SKM-1 (cell line): Measurements from ENCODE around the gene LIX1.
A peak's percentile ranks its signal among the peaks of the same experiment; 100 is the strongest.
"Not testable (repeated sequence)": the region's sequence is repeated elsewhere in the genome, so short reads cannot be mapped to it uniquely, and the experiment has no call there.

Source experiments
- DNase-seq: peaks from one replicate; lab custom pipeline; 2025; ENCODE audit not compliant: unreplicated experiment; lab: John Stamatoyannopoulos, UW

The LIX1 gene

DNA sequence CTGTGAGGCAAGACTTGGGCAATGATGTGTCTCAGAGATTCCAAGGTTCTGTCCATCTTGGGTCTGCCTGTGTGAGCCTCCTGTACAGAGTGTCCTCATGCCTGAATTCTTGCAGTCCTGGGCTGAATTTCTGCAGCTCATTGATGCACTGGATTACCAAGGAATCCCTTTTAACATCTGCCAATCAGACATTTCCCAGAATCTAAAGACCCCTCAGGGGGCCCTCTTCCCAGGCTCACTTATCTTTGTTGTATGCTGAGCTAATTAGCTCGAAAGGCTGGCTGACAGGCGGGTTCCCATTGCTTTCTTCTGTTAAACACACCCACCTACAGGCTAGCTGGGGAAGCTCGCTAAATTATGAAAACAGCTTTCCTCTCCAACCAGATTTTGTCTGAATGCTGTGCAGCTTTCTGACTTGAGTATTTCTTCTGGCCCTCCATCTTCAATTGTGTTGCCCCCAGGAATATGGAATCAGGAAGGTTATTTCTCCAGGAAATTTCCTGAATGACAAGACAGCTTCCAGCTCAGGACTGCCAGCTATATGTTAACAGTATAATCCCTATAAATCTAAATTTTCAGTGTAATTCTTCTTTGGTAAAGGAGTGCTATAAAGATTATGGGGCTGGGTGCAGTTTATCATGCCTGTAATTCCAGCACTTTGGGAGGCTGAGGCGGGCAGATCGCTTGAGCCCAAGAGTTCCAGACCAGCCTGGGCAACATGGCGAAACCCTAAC is at the start of gene LIX1:
LIX1 (minus strand) TSS at position 91 of the 734 bp plus-strand sequence; CDS start at position 56, 35 bp downstream.
- DNase-seq = peak; percentile 41

DNA sequence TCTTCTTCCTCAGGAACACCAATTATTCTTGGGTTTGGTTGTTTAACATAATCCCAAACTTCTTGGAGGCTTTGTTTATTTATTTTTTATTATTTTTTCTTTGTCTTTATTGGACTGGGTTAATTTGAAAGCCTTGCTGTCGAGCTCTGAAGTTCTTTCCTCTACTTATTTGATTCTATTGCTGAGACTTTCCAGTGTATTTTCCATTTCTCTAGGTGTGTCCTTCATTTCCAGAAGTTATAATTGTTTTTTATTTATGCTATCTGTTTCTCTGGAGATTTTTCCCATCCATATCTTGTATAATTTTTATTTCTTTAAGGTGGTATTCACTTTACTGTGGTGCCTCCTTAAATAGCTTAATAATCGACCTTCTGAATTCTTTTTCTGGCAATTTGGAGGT is 49.5 kb upstream of the LIX1 start:
- DNase-seq = no peak

DNA sequence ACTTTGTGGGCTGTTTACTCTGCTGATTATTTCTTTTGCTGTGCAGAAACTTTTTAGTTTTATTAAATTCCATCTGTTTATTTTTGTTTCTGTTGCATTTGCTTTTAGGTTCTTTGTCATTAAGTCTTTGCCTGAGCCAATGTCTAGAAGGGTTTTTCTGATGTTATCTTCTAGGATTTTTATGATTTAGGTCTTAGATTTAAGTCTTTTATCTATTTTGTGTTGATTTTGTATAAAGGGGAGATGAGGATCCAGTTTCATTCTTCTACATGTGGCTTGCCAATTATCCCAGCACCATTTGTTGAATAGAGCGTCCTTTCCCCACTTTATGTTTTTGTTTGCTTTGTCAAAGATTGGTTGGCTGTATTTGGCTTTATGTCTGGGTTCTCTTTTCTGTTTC is 47.1 kb upstream of the LIX1 start:
- DNase-seq = not testable (repeated sequence)

DNA sequence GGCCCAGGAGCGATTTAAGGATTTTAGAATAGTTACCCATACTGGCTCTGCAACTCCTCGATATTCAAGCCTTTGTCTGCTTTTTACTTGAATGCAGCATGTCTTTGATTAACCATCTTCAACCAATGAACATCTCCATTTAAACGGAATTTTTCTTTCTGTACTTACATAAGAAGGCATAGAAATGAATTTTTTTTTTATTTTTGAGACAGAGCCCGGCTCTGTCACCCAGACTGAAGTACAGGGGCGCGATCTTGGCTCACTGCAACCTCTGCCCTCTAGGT is 41.5 kb upstream of the LIX1 start:
- DNase-seq = no peak

DNA sequence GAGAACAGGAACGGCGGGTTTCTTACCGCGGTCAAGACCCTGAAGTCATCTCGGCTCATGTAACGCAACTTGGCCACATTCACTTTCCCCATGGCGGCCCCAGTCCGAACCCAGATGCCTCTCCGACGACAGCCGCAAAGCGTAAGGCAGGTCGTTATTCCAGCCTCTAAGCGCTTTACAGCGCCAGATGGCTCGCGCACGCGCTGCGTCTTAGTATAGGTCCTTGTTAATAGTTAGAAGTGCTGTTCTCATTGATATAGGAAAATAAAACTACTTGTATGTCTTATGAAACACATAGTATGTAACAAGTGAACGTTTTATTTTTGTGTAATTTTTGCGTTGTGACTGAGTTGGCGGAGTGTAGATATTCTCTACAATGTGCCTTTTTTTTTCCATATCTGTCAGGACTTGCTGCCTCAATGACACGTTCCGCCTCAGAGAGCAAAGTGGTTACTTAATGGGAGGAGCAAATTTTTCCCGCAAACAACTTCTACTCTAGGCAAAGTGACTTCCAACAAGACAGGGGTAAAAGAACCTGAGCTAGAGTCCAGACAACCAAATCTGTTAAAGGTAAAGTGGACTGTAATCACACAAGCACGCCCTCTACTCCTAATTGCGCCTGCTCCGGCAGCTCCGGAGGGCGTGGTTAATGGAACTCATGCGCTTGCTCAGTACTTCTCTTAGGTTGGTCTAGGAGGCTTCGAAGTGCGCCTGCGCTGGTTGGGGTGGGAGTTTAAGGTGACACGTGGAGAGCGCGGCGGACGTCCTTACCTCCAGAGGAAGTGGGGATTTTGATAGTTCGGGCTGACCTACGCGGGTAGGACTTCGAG is 40.9 kb upstream of the LIX1 start, which contains the start of gene RIOK2:
RIOK2 (minus strand) TSS at position 148 of the 830 bp plus-strand sequence; CDS start at position 92, 56 bp downstream.
- DNase-seq = peak; percentile 90

DNA sequence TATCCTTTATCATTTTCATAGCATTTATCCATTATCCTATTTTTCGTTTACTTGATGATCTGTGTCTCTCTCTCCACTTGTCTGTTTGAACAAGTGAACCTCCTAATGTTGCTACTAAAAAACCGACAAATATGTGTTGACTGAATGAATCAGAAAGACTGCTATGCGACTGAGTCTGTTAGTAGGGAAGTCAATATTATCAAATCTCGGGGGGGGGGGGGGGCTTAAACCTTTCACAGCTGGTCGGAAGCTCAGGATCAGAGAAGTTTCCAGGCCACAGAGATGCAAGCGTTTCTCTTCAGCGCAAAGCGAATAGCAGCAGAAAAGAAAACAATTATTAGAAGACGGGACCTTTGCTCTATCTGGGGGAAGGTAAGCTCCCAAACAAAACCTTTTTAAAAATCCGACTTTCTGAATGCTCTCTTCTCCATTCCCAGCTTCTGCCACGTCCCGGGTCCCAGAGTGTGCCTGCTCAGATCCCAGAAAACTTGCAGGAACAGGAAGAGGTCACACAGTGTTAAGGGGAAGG is 40.2 kb upstream of the LIX1 start:
- no peak for DNase-seq

DNA sequence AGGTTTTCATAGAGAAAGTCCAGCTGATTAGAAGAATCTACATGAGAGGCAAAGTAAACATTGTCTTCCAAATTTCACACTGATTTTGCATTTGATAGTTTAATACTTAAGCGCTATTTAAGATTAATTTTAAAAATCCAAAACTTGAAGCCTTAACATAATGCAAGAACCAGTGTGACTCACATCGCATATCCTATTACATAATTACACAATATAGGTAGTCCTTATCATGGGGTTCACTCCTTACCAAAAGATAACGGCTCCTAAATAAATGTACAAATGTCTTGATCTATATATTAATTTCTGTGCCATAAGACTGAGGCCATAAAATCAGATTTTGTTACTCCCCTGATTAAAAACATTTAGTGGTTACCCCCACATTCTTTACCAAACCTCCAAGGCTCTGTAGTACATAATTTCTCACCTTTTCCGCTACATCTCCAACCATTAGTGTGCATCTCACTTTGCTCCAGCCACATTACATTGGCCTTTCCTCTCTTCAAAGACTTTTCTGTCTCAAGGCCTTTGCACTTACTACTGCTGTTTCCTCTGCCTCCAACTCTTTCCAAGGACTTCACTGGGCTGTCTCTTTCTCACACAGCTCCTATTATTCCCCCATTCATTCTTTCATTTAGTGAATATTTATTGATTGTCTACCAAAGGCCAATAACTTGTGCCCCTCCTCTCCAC is 39.6 kb upstream of the LIX1 start:
- no peak for DNase-seq

DNA sequence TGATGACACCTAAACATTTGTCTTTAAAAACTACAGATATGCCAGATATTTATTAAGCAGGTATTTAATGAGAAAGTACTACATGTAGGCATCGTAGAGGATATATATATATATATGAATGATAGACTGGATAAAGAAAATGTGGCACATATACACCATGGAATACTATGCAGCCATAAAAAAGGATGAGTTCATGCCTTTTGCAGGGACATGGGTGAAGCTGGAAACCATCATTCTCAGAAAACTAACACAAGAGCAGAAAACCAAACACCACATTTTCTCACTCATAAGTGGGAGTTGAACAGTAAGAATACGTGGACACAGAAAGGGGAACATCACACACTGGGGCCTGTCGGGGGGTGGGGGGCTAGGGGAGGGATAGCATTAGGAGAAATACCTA is 37.0 kb upstream of the LIX1 start:
- DNase-seq = not testable (repeated sequence)

DNA sequence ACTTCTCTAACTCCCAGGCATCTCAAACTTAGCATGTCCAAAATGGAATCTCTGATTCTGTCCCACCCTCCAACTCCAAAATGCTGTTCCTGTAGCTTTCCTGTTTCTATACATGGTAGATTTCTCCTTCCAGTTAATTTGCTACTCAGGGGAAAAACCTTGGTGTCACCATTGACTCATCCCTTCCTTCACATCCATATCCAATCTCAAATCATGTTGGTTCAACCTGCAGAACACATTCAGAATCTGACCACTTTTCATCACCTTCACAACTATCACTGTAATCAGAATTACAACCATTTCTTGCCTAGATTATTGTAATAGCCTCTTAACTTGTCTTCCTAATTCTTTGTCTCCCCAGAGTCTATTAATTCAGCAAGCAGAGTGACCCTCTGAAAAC is 29.8 kb upstream of the LIX1 start:
- no peak for DNase-seq

DNA sequence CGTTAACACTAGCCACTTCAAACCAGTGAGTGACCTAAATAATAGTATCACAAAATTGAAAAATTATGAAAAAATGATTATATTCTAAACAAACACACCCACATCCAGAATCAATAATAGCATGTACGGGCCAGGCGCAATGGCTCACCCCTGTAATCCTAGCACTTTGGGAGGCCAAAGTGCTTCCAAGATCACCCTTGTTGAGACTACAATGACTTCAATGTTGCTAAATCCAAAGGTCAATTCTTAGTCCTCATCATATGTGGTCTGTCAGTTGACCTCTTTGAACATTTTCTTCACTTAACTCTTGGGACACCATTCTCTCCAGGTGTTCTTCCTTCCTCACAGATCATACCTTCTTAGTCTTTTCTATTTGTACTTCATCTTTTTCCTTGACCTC is 29.3 kb upstream of the LIX1 start:
- no peak for DNase-seq

DNA sequence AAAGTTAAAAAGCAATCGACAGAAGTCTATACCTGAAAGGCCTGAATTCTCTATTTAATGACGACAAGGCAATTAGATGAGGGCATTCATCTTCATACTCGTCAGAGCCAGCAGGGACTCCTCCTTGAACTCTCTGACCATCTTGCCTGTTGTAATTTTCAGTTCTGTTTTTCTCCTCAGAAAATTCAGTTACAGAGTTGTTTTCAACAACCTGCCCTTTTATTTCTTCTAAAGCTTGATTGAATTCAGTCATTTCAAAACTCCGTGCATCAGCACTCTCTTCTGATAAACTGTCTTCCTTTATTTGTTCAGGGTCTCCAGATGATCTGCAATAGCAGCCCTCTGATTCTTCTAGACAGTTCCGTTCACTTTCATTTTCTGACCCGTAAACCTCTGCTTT is 25.0 kb upstream of the LIX1 start:
- no peak for DNase-seq

DNA sequence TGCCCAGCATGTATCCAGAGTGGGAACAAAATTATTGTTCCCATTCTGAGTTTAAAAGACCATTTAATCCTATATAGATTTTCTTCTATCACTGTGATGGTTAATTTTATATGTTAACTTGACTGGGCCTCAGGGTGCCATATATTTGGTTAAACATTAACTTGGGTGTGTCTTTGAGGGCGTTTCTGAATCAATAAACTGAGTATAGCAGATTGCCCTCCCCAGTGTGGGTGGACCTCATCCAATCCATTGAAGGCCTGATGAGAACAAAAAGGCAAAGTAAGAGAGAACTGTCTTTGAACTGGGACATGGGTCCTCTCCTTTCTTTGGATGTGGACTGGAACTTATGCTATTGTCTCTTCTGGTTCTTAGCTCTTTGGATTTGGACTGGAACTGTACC is 23.3 kb upstream of the LIX1 start:
- no peak for DNase-seq

DNA sequence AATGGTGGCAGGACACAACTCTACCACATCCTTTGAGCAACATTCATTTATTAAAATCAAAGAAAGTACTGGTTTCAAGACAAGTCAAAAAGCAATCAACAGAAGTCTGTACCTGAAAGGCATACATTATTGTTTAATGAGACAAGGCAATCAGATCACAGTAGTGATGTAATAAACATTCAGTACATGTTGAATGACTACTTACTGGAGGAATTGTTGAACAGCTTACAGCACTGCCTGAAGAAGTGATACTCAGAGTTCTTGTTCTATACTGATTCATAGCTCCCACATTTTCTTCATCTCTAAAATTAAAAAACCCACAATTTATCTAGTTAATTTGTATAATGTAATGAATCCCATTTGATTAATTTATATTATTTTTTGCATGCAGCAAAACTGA is 22.4 kb upstream of the LIX1 start:
- DNase-seq = no peak

DNA sequence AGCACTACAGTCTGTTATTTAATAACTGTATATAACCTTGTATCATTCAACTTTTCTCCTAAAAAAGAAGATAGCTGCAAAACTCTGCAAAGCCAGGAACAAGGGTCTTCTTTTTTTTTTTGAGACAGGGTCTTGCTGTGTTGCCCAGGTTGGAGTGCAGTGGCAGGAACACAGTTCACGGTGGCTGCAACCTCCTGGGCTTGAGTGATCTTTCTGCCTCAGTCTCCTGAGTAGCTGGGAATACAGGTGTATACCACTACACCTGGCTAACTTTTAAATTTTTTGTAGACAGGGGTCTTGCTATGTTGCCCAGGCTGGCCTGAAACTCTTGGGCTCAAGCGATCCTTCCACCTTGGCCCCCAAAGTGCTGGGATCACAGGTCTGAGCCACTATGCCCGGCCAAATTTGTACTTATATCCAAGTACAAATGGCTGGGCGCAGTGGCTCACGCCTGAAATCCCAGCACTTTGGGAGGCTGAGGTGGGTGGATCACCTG is 21.4 kb upstream of the LIX1 start:
- DNase-seq = no peak

DNA sequence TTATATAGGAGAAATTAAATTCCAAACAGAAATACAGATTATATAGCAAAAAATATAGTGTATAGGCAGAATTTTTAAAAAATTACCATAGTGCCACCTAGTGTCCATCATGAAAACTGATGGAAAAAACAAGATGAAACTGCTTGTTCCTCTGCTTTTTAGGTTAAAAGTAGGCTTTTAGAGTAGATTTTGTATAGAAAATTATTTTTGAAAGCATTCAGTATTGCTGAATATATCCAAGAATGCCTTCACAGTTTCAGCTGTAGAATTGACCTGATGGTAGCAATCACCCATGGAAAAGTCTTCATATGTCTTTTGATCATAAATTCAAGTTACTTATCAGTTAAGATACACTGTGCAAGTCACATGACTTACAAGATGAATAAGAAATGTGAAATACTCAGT is 21.0 kb upstream of the LIX1 start:
- DNase-seq = peak; percentile 13

DNA sequence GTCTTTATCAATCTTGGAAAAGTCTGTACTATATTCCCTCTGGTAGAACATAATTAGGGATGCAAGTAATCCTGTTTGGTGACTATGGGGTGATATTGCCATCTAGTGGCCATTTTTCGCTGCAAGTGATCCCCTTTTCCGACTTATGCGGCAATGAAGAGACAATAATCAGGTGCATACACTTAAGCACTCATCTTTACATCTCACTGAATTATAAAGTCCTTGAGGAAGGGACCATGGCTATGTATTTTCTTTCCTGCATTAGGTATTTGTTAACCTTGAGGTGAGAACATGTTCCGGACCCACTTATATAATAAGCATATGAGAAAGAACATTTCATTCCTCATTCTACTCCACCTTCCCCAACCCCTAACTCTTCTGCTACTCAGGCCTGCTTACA is 19.6 kb upstream of the LIX1 start:
- peak; percentile 9 for DNase-seq

DNA sequence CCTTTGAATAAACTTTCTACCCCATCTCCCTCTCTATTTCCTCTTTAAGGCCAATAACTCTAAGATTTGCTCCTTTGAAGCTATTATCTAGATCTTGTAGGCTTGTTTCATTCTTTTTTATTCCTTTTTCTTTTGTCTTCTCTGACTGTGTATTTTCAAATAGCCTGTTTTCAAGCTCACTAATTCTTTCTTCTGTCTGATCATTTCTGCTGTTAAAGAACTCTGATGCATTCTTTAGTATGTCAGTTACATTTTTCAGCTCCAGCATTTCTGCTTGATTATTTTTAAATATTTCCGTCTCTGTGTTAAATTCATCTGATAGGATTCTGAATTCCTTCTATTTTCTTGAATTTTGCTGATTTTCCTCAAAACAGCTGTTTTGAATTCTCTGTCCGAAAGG is 15.3 kb upstream of the LIX1 start:
- no peak for DNase-seq

DNA sequence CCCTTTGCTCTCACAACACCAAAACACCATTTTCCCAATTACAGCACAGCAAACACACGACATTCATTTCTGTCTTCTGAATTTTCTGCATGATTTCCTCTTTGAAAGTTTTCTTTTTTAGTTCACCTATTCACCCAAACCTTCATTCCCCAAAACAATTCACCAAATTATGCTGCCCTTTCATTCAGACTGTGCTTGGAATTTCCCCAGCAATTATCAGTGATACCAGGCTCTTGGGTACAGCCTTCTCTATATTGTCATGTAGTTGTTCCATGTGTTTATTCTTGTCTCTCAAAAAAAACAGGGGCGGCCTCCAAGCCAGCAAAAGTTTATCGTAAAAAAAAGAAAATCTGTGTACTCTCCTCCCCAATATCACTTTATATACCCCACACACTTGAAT is 9.0 kb upstream of the LIX1 start:
- DNase-seq = no peak

DNA sequence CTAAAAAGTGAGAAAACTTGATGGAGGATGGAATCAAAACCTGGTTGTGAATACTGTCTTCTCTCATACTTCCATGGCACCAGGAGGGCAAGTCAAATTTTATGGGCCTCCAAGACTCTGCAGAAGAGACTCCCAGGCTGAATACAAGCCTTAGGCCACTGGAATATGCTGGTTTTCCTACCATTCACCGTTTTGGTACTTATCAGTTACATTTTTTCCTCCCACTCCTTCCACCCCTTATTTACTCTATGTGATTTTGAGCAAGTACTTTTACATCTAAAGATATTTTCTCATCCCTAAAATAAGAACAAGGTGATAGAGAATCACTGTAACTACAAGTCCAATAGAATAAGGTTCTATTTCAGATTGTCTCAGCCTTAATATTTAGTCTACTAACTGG is 8.0 kb upstream of the LIX1 start:
- no peak for DNase-seq

DNA sequence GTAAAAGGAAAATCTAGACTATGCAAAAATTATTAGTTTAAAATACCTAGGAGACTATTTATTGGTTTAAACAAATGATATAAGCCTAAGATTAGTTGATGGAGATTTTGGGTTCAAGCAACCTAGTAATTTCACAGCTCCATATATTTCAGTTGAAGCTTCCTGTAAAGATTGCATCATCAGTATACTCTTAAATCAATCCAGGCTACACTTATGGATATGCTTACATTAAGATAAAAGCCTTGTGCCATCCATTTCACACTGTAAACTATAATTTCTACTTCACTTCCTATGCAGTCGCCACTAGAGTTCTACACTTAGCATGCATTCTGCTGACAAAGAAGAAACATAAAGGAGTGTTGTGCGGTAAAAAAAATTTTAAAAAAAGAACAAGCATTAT is 7.3 kb upstream of the LIX1 start:
- no peak for DNase-seq

DNA sequence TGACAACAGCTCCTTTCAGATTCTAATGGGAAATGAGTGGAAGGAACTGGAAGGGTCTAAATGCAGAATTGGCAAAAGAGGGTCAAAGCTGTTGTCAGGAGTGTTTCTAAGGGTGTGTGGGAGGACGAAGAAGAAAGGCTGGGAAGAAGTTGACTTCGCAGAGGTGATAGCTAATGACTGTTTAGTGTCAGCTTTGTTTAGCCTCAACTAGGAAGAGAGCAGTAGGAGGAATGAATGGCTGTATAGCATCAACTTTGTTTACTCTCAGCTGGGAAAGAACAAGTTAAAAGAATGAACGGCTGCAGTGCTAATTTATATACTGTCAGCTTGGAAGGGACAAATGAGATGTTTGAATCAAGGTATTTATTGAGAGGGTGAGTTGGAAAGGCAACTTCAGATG is 5.9 kb upstream of the LIX1 start:
- no peak for DNase-seq

DNA sequence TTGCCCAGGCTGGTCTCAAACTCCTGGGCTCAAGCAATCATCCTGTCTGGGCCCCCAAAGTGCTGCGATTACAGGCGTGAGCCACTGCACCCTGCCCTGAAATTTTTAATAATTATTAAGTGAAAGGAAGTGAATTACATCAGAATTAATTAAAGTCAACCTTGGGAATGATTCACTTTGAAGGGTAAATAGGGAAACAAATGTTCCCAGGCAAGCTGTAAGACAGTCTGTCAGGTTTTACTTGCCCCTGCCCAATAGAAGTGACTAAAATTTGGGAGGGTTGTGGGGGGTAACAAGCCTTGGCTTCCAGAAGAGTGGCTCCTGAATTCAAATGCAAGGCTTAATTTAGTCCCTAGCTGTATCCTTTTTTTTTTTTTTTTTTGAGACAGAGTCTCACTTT is 1.3 kb upstream of the LIX1 start:
- DNase-seq = no peak
